GM18868 (cell line): Measurements from ENCODE around the gene CD53.
"Not testable (repeated sequence)": the region's sequence is repeated elsewhere in the genome, so short reads cannot be mapped to it uniquely, and the experiment has no call there.

ENCODE experiments used
- ATAC-seq: cut with Tn5 transposase; IDR thresholded peaks from one replicate; pipeline ENCODE4 v1.9.1; 2021; ENCODE audit warnings: mild to moderate bottlenecking, moderate library complexity; ENCODE audit not compliant: unreplicated experiment

Gene CD53

GRCh38 chr1:110914676-110915075 lies 41.7 kb downstream of the CD53 start:
- no peak for ATAC-seq

DNA sequence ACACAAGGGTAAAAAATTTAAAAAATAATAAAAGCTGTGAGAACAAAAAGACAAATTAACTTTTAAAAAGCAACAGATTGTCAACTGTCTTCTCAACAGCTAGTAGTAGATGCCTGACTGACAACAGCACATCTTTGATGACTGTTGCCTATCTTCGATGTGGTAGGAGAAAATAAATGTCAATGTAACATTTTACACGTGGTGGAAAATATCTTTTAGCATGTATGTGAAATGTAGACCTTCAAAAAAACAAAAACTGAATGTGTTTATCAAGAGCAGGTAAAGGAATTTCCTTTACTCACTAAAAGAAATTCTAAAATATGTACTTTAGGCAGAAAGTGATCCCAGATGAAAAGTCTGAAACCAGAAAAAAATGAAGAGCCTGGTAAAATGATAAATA lies 42.9 kb downstream of the CD53 start:
- ATAC-seq, result no peak

DNA sequence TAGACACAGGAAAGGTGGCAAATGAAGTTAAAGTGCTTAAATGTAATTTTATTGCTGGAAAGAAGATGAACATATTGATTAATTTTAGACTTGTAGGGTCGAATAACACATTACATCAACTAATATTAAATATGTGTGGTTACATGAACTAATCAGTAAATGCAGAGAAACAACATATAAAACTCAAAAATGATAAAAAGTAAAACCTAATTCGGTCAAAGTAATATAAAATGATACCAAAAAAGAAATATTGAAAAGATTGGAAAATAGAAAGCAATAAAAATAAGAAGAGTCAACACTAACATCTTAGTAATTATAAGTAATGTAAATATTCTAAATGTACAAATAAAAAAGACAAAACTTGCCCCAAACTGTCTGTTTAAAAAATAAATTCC lies 43.3 kb downstream of the CD53 start:
- no peak for ATAC-seq

DNA sequence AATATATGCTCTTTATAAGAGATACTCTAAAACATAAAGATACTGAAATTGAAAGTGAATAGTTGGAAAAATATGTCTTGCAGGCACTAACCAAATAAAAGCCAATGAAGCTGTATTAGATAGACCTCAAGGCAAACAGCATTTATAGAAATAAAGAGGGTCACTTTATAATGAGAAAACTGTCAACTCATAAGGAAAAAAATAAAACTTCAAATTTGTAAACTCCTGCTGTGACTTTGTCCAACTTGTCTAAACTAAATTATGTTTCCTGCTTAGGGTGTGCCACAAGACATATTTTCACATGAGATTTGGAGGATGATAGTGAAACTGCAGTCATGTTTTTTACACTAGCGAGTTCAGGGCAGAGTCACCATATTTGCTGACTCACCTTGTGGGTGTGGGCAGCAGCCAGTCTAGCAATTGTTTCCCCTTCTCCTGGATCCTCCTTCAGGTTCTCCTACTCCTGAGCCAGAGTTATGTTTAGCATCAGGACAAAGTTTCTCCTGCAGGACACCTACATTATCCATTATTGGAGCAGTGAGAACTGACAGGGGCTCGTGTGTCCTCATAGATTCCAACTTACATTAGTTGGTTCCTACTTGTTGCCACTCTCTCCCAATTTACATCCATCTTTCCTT lies 43.8 kb downstream of the CD53 start:
- ATAC-seq, result no peak

GRCh38 chr1:110918016-110918415 lies 45.1 kb downstream of the CD53 start:
- ATAC-seq, result no peak

- ATAC-seq, result no peak
Observed at GRCh38 chr1:110921953-110922352, 49.0 kb downstream of the CD53 start.

GRCh38 chr1:110927484-110928075 lies 54.6 kb downstream of the CD53 start:
- no peak for ATAC-seq

GRCh38 chr1:110928191-110928590 lies 55.2 kb downstream of the CD53 start:
- no peak for ATAC-seq

GRCh38 chr1:110928904-110929303 lies 56.0 kb downstream of the CD53 start:
- no peak for ATAC-seq

DNA sequence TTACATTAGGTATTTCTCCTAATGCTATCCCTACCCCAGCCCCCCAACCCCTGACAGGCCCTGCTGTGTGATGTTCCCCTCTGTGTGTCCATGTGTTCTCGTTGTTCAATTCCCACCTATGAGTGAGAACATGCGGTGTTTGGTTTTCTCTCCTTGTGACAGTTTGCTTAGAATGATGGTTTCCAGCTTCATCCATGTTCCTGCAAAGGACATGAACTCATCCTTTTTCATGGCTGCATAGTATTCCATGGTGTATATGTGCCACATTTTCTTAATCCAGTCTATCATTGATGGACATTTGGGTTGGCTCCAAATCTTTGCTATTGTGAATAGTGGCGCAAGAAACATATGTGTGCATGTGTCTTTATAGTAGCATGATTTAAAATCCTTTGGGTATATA lies 58.1 kb downstream of the CD53 start:
- not testable (repeated sequence) for ATAC-seq

- no peak for ATAC-seq
Observed at GRCh38 chr1:110936567-110936966, 63.6 kb downstream of the CD53 start.

GRCh38 chr1:110944806-110945205 lies 71.9 kb downstream of the CD53 start:
- no peak for ATAC-seq

GRCh38 chr1:110945626-110946025 lies 72.7 kb downstream of the CD53 start:
- no peak for ATAC-seq

GRCh38 chr1:110948038-110948810 lies 75.3 kb downstream of the CD53 start:
- no peak for ATAC-seq
